Left hindlimb (tissue), 1 donor: ENCODE measurements around the gene EFCAB14.
"Not testable (repeated sequence)": the region's sequence is repeated elsewhere in the genome, so short reads cannot be mapped to it uniquely, and the experiment has no call there.

Experiments
- DNase-seq: peaks from one replicate; pipeline ENCODE4 v3.0.0-alpha.2; 2018

Gene EFCAB14

DNA sequence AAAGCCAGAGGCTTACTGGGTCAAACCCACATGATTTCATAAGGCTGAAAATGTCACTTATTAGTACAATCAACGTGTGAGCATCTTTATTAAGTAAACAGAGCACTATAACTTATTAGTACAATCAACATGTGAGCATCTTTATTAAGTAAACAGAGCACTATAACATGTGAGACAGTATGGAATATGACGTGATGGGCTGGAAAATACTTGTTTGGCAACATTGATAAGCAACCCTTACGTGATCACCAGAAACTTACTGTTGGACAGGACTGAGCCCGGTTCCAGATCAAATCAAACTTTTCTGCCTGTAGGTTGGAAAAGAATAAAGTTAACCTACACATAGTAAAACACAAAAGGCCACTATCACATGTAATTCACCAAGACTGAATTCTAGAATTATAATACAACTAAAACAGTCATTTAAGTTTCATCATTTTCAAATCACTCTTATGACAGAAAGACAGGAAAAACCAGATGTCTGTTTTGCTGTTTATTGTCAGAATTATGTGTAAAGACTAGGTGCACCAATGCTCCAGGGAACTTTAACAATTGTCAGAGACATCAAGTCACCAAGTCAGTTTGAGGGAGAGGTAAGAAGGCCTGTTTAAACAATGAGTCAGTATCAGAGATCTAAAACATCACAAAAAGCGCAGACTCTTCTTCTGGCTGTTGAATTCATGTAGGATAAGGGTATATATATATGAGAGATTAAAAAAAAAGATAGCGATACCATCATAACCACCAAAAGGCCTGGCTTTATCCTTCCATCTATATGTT, 66.4 kb downstream of the EFCAB14 start:
- DNase-seq = no peak

DNA sequence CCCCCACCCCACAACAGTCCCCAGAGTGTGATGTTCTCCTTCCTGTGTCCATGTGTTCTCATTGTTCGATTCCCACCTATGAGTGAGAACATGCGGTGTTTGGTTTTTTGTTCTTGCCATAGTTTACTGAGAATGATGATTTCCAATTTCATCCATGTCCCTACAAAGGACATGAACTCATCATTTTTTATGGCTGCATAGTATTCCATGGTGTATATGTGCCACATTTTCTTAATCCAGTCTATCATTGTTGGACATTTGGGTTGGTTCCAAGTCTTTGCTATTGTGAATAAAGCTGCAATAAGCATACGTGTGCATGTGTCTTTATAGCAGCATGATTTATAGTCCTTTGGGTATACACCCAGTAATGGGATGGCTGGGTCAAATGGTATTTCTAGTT, 67.8 kb downstream of the EFCAB14 start:
- not testable (repeated sequence) for DNase-seq

DNA sequence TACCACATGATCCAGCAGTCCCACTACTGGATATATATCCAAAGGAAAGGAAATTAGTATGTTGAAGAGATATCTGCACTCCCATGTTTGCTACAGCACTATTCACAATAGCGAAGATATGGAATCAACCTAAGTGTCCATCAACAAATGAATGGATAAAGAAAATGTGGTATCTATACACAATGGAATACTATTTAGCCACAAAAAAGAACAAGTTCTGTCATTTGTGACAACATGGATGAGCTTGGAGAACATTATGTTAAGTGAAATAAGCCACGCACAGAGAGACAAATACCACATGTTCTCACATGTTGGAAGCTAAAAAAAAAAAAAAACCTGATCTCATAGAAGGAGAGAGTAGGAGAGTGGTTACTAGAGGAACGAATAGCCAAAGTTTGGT, 68.4 kb downstream of the EFCAB14 start:
- DNase-seq = no peak

DNA sequence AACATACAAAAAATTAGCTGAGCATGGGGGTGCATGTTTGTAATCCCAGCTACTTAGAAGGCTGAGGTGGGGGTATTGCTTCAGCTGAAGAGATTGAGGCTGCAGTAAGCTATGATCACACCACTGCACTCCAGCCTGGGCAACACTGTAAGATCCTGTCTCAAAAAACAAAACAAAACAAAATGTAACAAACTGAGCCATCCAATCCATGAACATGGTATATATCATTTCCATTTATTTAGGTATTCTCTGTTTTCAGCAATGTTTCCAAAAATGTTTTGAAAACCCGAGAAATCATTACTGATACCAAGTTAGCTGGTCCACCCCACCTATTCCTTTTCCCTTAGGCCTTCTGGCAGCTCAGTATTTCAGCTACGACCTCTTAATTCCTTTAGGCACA, 69.2 kb downstream of the EFCAB14 start:
- DNase-seq = no peak

DNA sequence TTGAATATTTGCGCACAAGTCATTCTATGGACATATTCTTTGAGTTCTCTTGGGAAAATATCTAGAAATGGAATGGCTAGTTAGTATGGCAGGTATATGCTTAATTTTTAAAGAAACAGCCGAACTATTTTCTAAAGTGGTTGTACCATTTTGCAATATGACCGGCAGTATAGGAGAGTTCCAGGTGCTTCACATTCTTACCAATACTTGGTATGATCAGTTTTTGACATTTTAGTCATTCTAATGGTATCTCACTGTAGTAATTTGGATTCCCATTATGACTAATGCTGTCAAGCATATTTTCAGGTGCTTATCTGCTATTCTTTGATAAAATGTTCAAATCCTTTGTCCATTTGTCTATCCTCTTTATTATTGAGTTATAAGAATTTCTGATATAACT, 71.3 kb downstream of the EFCAB14 start:
- DNase-seq = no peak

DNA sequence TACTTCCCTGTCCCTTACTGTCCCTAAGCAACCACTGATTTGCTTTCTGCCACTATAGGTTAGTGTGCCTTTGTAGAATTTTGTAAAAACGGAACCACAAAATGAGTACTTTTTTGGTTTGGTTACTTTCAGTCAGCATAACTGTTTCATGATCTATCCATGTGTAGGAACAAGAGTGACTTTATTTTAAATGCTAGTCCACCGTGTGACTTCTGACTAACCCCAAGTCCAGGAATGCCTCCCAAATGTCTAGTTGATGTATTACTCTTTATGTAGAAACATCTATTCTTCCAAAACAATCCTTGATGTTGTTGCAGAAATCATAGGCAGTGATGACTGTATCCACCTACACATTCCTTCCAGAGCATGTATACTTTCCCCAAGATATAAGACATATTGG, 72.1 kb downstream of the EFCAB14 start:
- DNase-seq = no peak

DNA sequence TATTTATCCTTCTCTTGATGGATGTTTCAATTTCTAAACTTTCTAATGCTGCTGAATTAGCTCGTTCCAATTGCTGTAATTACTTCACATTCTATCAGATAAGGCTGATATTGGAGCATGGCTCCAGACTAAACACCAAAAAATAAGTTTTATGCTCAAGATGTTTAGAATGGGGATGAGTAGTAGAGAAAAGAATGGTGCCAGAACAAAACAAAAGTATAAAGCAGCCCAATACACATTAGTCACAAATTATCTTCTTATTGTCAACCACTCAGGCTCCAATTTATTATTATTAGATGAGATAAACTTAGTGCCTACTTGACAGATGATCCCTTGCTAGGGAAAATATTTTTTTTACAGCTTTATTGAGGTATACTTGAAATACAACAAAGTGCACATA, 72.6 kb downstream of the EFCAB14 start:
- DNase-seq = no peak

DNA sequence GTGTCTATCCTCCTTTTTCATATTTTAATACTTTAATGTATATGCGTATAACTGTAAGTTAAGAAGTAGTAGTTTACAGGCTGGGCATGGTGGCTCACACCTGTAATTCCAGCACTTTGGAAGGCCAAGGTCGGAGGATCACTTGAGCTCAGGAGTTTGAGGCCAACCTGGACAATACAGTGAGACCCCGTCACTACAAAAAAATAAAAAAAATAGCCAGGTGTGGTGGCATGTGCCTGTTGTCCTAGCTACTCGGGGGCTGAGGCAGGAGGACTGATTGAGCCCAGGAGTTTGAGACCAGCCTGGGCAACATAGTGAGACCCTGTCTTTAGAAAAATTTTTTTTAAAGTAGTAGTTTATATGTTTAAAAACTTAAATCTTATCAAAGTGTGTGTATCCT, 73.1 kb downstream of the EFCAB14 start:
- no peak for DNase-seq

DNA sequence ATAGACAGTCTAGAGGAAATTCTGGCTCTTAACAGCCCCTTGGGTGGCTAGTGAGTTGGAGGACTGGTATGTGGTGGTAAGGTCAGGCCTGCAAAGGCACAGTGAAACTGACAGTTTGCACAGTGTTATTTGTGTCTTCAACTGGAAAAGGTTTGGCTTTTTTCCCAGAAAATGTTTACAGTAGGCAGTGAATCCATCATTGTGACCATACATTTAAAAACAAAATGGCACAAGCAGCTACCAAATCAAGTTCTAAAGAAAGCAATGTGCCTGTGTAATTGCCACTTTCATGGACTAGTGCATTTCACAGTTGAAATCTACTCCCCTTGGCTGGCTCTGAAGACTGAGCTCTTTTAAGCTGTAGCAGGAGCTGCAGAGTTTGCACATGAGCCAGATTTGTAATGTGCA, 75.5 kb downstream of the EFCAB14 start:
- no peak for DNase-seq

DNA sequence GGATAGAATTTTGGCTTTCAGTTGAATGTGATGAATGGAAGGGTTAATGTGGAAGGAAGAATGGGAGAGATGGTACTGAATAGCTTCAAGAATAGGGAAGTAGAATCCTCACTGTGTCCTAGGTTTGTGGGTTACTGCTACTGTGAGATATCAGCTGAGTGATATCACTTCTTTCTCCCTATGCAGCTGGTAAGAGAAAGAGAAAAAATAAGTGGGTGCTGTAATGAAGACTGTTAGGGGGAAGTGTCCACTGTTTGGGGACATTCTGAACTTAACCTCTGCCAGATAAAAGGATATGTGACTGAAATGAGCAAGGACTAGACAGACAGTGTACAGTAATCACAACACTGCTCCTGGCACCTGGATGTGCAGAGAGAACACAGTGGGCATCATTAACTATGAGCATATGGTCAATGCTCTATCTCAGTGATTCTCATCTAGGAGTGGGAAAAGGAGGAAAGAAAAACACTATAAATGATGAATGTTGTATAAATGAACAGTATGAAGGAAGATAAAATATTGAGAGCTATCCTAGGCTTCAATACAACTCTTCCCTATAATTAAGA, 76.7 kb downstream of the EFCAB14 start:
- DNase-seq = no peak

DNA sequence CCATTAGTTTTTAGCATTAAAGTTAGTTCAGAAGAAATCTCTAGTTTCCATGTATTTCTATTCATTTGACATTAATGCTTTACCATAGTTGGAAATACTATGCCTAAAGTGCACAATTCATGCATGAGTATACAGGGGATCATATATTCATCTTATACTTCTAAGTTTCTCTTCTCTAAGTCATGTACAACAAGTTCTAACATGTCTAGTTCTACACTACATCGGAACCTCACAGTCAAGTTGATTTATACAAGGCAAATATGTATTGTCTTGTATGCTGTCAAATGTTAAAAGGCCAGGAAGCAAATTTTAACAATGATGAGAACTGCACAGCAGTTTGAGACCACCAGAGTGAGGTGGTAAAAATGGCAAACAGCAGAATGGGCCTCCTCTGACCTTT, 79.4 kb downstream of the EFCAB14 start:
- DNase-seq = no peak

DNA sequence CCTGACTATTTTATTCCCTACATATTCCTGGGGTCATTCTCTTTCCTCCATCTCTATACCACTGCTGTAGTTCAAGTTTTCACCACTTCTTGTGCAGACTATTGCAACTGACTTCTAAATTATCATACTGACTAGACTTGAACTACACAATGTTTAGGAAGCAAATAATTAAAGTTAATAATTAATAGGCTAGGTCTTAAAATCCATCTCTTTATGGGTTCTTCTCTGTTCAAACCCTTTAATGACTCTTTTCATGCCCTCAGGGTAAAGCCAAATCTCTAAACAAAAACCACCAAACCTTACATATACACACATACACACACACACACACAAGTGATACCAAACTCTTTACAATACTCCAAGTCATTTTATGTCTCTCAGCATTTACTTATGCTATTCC, 80.0 kb downstream of the EFCAB14 start:
- no peak for DNase-seq

DNA sequence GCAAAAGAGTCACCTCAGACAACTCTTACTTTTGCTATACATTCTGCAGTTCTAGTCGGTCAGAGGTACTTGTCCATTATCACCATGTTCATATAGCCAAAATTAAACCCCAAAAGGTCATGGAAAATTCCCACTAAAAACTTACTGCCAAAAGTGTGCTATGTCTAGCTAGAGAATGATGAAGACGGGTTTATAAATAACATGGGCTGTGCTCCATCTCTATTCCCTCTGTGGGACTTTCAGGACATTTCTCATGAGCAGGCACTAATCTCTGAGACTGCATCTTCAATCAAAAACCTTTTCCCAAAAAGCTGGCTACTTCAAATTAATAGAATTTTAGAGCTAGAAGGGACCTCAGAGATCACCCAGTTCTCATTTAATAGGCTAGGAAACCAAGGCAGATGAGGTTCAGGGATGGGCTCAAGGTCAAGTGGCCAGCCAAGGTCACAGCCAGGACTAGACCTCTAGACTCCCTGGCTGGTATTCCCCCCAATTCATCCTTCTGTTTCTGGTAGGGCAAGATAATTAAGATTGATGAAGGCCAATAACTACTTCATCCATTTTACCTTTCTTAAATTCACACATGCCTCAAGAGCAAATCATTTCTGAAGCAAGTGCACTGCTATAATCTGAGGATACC, 81.3 kb downstream of the EFCAB14 start:
- DNase-seq = no peak

DNA sequence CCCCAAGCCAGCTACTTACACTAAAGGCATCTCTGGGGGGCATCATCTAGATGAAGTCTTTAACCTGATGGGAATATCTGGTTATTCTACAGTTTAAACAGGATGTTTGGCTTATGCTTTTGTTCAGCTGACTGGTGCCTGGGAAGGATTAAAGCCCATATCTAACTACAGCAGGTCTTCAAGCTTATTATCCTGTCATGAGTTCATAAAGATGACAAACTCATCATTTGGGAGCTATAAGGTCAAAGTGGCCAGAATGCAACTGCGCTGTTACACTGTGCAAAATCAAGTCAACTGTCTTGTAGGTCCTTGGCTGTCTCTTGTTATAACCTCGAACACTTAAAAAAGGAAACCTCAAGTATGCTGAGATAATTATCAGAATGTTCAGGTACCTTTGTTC, 83.7 kb downstream of the EFCAB14 start:
- no peak for DNase-seq

DNA sequence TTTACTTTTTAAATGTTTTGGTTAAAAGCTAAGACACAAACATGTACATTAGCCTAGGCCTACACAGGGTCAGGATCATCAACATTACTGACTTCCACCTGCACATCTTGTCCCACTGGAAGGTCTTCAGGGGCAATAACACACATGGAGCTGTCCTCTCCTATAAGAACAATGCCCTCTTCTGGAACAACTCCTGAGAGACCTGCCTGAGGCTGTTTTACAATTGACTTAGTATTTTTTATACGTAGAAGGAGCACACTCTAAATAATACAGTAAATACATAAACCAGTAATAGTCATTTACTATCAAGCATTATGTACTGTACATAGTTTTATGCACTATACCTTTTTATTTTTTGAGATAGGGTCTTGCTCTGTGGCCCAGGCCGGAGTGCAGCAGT, 88.2 kb downstream of the EFCAB14 start:
- no peak for DNase-seq
